NCI-H526 (cell line): Measurements from ENCODE around the gene MAMDC4.
A peak's percentile ranks its signal among the peaks of the same experiment; 100 is the strongest.
"Not testable (repeated sequence)": the region's sequence is repeated elsewhere in the genome, so short reads cannot be mapped to it uniquely, and the experiment has no call there.

Experiments
- DNase-seq, 2 experiments: peaks; one replicate each; lab custom pipeline; 2025; lab: John Stamatoyannopoulos, UW

The MAMDC4 gene

GRCh38 chr9:136839229-136840139 lies 12.7 kb upstream of the MAMDC4 start:
- no peak for DNase-seq

GRCh38 chr9:136840140-136840876 lies 11.8 kb upstream of the MAMDC4 start:
- no peak for DNase-seq

- peak; percentile 61 to 82 for DNase-seq
These were observed 11.1 kb upstream of the MAMDC4 start for GRCh38 chr9:136840877-136841645.

GRCh38 chr9:136841646-136842379 lies 10.3 kb upstream of the MAMDC4 start:
- not testable (repeated sequence) for DNase-seq

GRCh38 chr9:136842380-136842948 lies 9.7 kb upstream of the MAMDC4 start, which contains the start of gene AJM1:
Gene AJM1 (plus strand): TSS chr9:136842478. CDS start chr9:136844415, 1,937 bp downstream.
- peak; percentile 42 to 76 for DNase-seq

GRCh38 chr9:136843159-136843800 lies 8.9 kb upstream of the MAMDC4 start:
- DNase-seq = not testable (repeated sequence)

- DNase-seq = peak in 1 of 2 experiments; percentile 63
These were observed 8.1 kb upstream of the MAMDC4 start for GRCh38 chr9:136843801-136844740.

GRCh38 chr9:136844761-136845464 lies 7.2 kb upstream of the MAMDC4 start:
- peak in 1 of 2 experiments; percentile 39 for DNase-seq

GRCh38 chr9:136845465-136846260 lies 6.5 kb upstream of the MAMDC4 start:
- no peak for DNase-seq

GRCh38 chr9:136846376-136847087 lies 5.6 kb upstream of the MAMDC4 start:
- DNase-seq = no peak

GRCh38 chr9:136847088-136847825 lies 4.9 kb upstream of the MAMDC4 start:
- peak in 1 of 2 experiments; percentile 51 for DNase-seq

GRCh38 chr9:136847826-136848392 lies 4.2 kb upstream of the MAMDC4 start:
- peak; percentile 45 to 76 for DNase-seq

GRCh38 chr9:136848393-136849037 lies 3.6 kb upstream of the MAMDC4 start:
- peak; percentile 62 to 65 for DNase-seq

GRCh38 chr9:136849038-136849959 lies 2.8 kb upstream of the MAMDC4 start, which contains the start of gene PHPT1:
Gene PHPT1 (plus strand): TSS chr9:136849409. CDS start chr9:136849431, 22 bp downstream.
- peak; percentile 91 to 97 for DNase-seq
